H1 (cell line): ENCODE data around the gene KIAA0930. TPM values are rescaled to one million over a fixed set of nuclear protein-coding genes. Genes with fewer than 3 reads are reported as not detected.

Experiments used
- CTCF ChIA-PET: fragments of 300-600 bp; sonication (Branson Sonifier 250); formaldehyde crosslinking; loops from one replicate; lab custom pipeline; 2021; ENCODE audit not compliant: partially characterized antibody; lab: Charles Lee
- POLR2A ChIA-PET: fragments of 300-600 bp; sonication (Branson Sonifier 250); formaldehyde crosslinking; loops from one replicate; lab custom pipeline; 2021; ENCODE audit warnings: inconsistent platforms; ENCODE audit not compliant: partially characterized antibody; lab: Charles Lee
- DNase-seq, 2 experiments: peaks; one replicate each; pipeline versions ENCODE4 v3.0.0 to v3.0.0-alpha.2; 2010 to 2022; ENCODE audit warnings: low spot score in 2 of 2, low read depth in 1 of 2, mixed read lengths in 1 of 2
- FAIRE-seq: peaks from 2 replicates; lab custom pipeline; 2011; peaks lifted over from hg19 to GRCh38; lab: Jason Lieb, UNC
- H2AFZ ChIP-seq: 2 replicates; pipeline ENCODE4 v1.8.1; 2012; ENCODE audit warnings: low read length, inconsistent platforms
- H2AK5ac ChIP-seq: 2 replicates; pipeline ENCODE4 v1.6.1; 2013; ENCODE audit warnings: low read depth, low read length
- H2BK120ac ChIP-seq: replicated peaks from 2 replicates; pipeline ENCODE3; 2013; ENCODE audit warnings: low read depth, low read length, inconsistent platforms
- H2BK12ac ChIP-seq: 2 replicates; pipeline ENCODE4 v1.6.1; 2013; ENCODE audit warnings: low read depth, low read length
- H2BK15ac ChIP-seq: 2 replicates; pipeline ENCODE4 v1.6.1; 2013; ENCODE audit warnings: low read length
- H2BK20ac ChIP-seq: 2 replicates; pipeline ENCODE4 v1.6.1; 2013; ENCODE audit warnings: low read length
- H2BK5ac ChIP-seq: 2 replicates; pipeline ENCODE4 v1.6.1; 2013; ENCODE audit warnings: low read depth, low read length
- H3K14ac ChIP-seq: 2 replicates; pipeline ENCODE4 v1.6.1; 2013; ENCODE audit warnings: inconsistent platforms; ENCODE audit not compliant: insufficient read length
- H3K18ac ChIP-seq: 2 replicates; pipeline ENCODE4 v1.6.1; 2013; ENCODE audit warnings: low read length; ENCODE audit errors: extremely low read depth
- H3K23ac ChIP-seq: 2 replicates; pipeline ENCODE4 v1.6.1; 2013; ENCODE audit warnings: inconsistent platforms; ENCODE audit not compliant: insufficient read length
- H3K23me2 ChIP-seq: 2 replicates; pipeline ENCODE4 v1.6.1; 2013; ENCODE audit warnings: low read depth, low read length
- H3K27ac ChIP-seq: 2 replicates; pipeline ENCODE4 v1.6.1; 2011; ENCODE audit warnings: low read depth, low read length, inconsistent platforms
- H3K27me3 ChIP-seq, 4 experiments: replicated peaks in 1 of 4; 1 replicate in 1 of 4; 2 replicates in 3 of 4; pipeline versions ENCODE4 v1.6.1 to v1.8.1; 2011 to 2013; ENCODE audit warnings: low read length in 3 of 4, mild to moderate bottlenecking in 3 of 4, inconsistent platforms in 2 of 4, mixed read lengths in 2 of 4, moderate library complexity in 1 of 4; ENCODE audit not compliant: control insufficient read depth in 3 of 4, insufficient read depth in 3 of 4; ENCODE audit errors: extremely low read depth in 1 of 4
- H3K36me3 ChIP-seq, 4 experiments: 2 replicates each; pipeline versions ENCODE4 v1.6.1 to v1.8.1; 2011 to 2013; ENCODE audit warnings: mild to moderate bottlenecking in 4 of 4, low read length in 3 of 4, moderate library complexity in 2 of 4, control low read depth in 1 of 4, inconsistent platforms in 1 of 4; ENCODE audit not compliant: insufficient read depth in 4 of 4, control insufficient read depth in 2 of 4
- H3K4ac ChIP-seq: replicated peaks from 2 replicates; pipeline ENCODE3; 2013; ENCODE audit warnings: low read length, low read depth, mixed read lengths, inconsistent platforms; ENCODE audit not compliant: insufficient read length
- H3K4me1 ChIP-seq, 4 experiments: replicated peaks in 1 of 4; 1 replicate in 1 of 4; 2 replicates in 3 of 4; pipeline versions ENCODE4 v1.6.1 to v1.8.1; 2011 to 2013; ENCODE audit warnings: low read length in 3 of 4, inconsistent platforms in 2 of 4, mixed read lengths in 1 of 4; ENCODE audit not compliant: insufficient read depth in 4 of 4, control insufficient read depth in 3 of 4
- H3K4me2 ChIP-seq, 2 experiments: 2 replicates each; pipeline versions ENCODE4 v1.6.1 to v1.8.1; 2011 to 2013; ENCODE audit warnings: low read depth in 2 of 2, low read length in 2 of 2, control low read depth in 1 of 2, inconsistent platforms in 1 of 2, mild to moderate bottlenecking in 1 of 2; ENCODE audit not compliant: insufficient read depth in 1 of 2
- H3K4me3 ChIP-seq, 4 experiments: fragments of 200-600, 300-600 bp in 1 of 4; sonication (generic), shearing (Covaris generic), sonication (Bioruptor Twin) in 1 of 4; 2 replicates each; pipeline versions ENCODE4 v1.5.1 to v1.8.1; 2011 to 2016; ENCODE audit warnings: low read length in 4 of 4, low read depth in 3 of 4, control low read depth in 2 of 4, inconsistent platforms in 2 of 4, mild to moderate bottlenecking in 2 of 4, mixed read lengths in 1 of 4, moderate library complexity in 1 of 4; ENCODE audit not compliant: insufficient read depth in 2 of 4; ENCODE audit errors: extremely low read depth in 1 of 4
- H3K56ac ChIP-seq: replicated peaks from 2 replicates; pipeline ENCODE3; 2013; ENCODE audit warnings: low read depth, mild to moderate bottlenecking, mixed read lengths, low read length, inconsistent platforms; ENCODE audit not compliant: insufficient read length
- H3K79me1 ChIP-seq: 2 replicates; pipeline ENCODE4 v1.6.1; 2013; ENCODE audit warnings: low read depth, low read length, control low read depth
- H3K79me2 ChIP-seq, 2 experiments: 2 replicates each; pipeline versions ENCODE4 v1.6.1 to v1.8.1; 2012 to 2013; ENCODE audit warnings: low read length in 2 of 2, mild to moderate bottlenecking in 2 of 2, inconsistent platforms in 1 of 2; ENCODE audit not compliant: insufficient read depth in 2 of 2, control insufficient read depth in 1 of 2
- H3K9ac ChIP-seq, 4 experiments: replicated peaks in 1 of 4; 1 replicate in 1 of 4; 2 replicates in 3 of 4; pipeline versions ENCODE4 v1.6.1 to v1.8.1; 2011 to 2013; ENCODE audit warnings: low read depth in 3 of 4, low read length in 3 of 4, control low read depth in 2 of 4, mild to moderate bottlenecking in 2 of 4, moderate library complexity in 2 of 4, inconsistent platforms in 1 of 4; ENCODE audit errors: extremely low read depth in 1 of 4
- H3K9me3 ChIP-seq, 2 experiments: 2 replicates each; pipeline versions ENCODE4 v1.6.1 to v1.8.1; 2012 to 2013; ENCODE audit warnings: mild to moderate bottlenecking in 2 of 2, moderate library complexity in 2 of 2, control low read depth in 1 of 2, inconsistent platforms in 1 of 2, low read depth in 1 of 2, low read length in 1 of 2, mixed read lengths in 1 of 2; ENCODE audit not compliant: insufficient read depth in 2 of 2
- H4K20me1 ChIP-seq, 2 experiments: replicated peaks in 1 of 2; 2 replicates each; pipeline versions ENCODE3 to v1.8.1; 2011 to 2013; ENCODE audit warnings: inconsistent platforms in 2 of 2, low read length in 2 of 2, mild to moderate bottlenecking in 1 of 2; ENCODE audit not compliant: insufficient read depth in 2 of 2, control insufficient read depth in 1 of 2
- H4K5ac ChIP-seq: 2 replicates; pipeline ENCODE4 v1.6.1; 2013; ENCODE audit warnings: low read length, low read depth, mixed read lengths, inconsistent platforms; ENCODE audit not compliant: insufficient read length
- H4K8ac ChIP-seq: 2 replicates; pipeline ENCODE4 v1.8.0; 2013; ENCODE audit warnings: mild to moderate bottlenecking, moderate library complexity, low read length, inconsistent platforms; ENCODE audit not compliant: insufficient read depth; ENCODE audit errors: extremely low read depth
- H4K91ac ChIP-seq: replicated peaks from 2 replicates; pipeline ENCODE3; 2013; ENCODE audit warnings: low read length, mixed read lengths, inconsistent platforms; ENCODE audit not compliant: insufficient read length
- BACH1 ChIP-seq: IDR thresholded peaks from 2 replicates; pipeline ENCODE4 v1.6.1; 2012; ENCODE audit warnings: low read length, improper control_type of control experiment
- CHD1 ChIP-seq: IDR thresholded peaks from 2 replicates; pipeline ENCODE4 v1.6.1; 2012; ENCODE audit warnings: low read depth, low read length, improper control_type of control experiment
- HDAC6 ChIP-seq: IDR thresholded peaks from one replicate; pipeline ENCODE4 v1.7.1; 2012; ENCODE audit warnings: low read depth, mild to moderate bottlenecking, inconsistent platforms, low read length, moderate library complexity
- KDM4A ChIP-seq: IDR thresholded peaks from one replicate; pipeline ENCODE4 v1.7.1; 2012; ENCODE audit warnings: low read depth, mild to moderate bottlenecking, moderate library complexity, low read length, inconsistent platforms; ENCODE audit not compliant: severe bottlenecking
- PHF8 ChIP-seq: fragments of 200-600 bp; sonication (generic); conservative IDR thresholded peaks from 2 replicates; pipeline ENCODE4 v1.7.1; 2012; ENCODE audit warnings: low read depth, mild to moderate bottlenecking, inconsistent platforms, low read length, moderate library complexity
- SIN3A ChIP-seq, 2 experiments: IDR thresholded peaks in 1 of 2; conservative IDR thresholded peaks in 1 of 2; 2 replicates each; pipeline ENCODE4 v1.6.1; 2011 to 2012; ENCODE audit warnings: low read length in 2 of 2, improper control_type of control experiment in 1 of 2, low read depth in 1 of 2, mild to moderate bottlenecking in 1 of 2
- SRF ChIP-seq: IDR thresholded peaks from 2 replicates; pipeline ENCODE4 v1.6.1; 2011; ENCODE audit warnings: mild to moderate bottlenecking, low read depth, low read length, moderate library complexity
- SUZ12 ChIP-seq: fragments of 200-600 bp; sonication (generic); IDR thresholded peaks from 2 replicates; pipeline ENCODE4 v1.6.1; 2012; ENCODE audit warnings: mild to moderate bottlenecking, inconsistent platforms, low read length, moderate library complexity, mixed read lengths
- TCF12 ChIP-seq: IDR thresholded peaks from 2 replicates; pipeline ENCODE4 v1.6.1; 2011; ENCODE audit warnings: low read depth, mild to moderate bottlenecking, low read length
- WGBS, 2 experiments: shearing (Covaris generic) in 1 of 2; methylation state at CpG; one replicate each; pipeline versions ENCODE4 v1.1.6 to v1.1.7; 2013 to 2015; ENCODE audit warnings: low lambda C conversion rate in 2 of 2, mixed read lengths in 2 of 2, inconsistent platforms in 1 of 2, low coverage in 1 of 2, missing lambda C conversion rate in 1 of 2; ENCODE audit not compliant: insufficient replicate concordance in 2 of 2, insufficient coverage in 1 of 2, insufficient read length in 1 of 2; ENCODE audit errors: extremely low coverage in 1 of 2, missing lambda C conversion rate in 1 of 2; 5-methylcytosine and 5-hydroxymethylcytosine counted together
- polyA plus RNA-seq, 7 experiments: library from polyadenylated mRNA; depleted of rRNA in 3 of 7; stranded (reverse) in 5 of 7; unstranded in 2 of 7; fragments of >200 nt in 5 of 7; fragments of 200-250 nt in 2 of 7; gene quantifications; 1 replicate in 5 of 7; 2 replicates in 1 of 7; 4 replicates in 1 of 7; pipeline versions ENCODE4 v1.2.1 to v1.2.3, GENCODE V29; 2011 to 2013; ENCODE audit warnings: missing spikeins in 2 of 7, mixed read lengths in 2 of 7
- total RNA-seq: library from RNA; stranded (reverse); fragmentation: NEBNext Ultra II Directional; extraction: Animal tissue kit (Norgen Biotek cat#: 25700); gene quantifications from 2 replicates; pipeline ENCODE4 v1.2.1, GENCODE V29; 2021
- TF ChIP-seq, protein P1 (sequence below): IDR thresholded peaks from 2 replicates; pipeline ENCODE4 v1.6.1; 2012; ENCODE audit warnings: low read length, inconsistent platforms

KIAA0930 gene
- total and polyA plus RNA-seq, 2 of the 8 experiments (the other 6 are each of a cell fraction or from before 2014, with no cell fraction given), result 61.9 to 66.1 TPM

DNA sequence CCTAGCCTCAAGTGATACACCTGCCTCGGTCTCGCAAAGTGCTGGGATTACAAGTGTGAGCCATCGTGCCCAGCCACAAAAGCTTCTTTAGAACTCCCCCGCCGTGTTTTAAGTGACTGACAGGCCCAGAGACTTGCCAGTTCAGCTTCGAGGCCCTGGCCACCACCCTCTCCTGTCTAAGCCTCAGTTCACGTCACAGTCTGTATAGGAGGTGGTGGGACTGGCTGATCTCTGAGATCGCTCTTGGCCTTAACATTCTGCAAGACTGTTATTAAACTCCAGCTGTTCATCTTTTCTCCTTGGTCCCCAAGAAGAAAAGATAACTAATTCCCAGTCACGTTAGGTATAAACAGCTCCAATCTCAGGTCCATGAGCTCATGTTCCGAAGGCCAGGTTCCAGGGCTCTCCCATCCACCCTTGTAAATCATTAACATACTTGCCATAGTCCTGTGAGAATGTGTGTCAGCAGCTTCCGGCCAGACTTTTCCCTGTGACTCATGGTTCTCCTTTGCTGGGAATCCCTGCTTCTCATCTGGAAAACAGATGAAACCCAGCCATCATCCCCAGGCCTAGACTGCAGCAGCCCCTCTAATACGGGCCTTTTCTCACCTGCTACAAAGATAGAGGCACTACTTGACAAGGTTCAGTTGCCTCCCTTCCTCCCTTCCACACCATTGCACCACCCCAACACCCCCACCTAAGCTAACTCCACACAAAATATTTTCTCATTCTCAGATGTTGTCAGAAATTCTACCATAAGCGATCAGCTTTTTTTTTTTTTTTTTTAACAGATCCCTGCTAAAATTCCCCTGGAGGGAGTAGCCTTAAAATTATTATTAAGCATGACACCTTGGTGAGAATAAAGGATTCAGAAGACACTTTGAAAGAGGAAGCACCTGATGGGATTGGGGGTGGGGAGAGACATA is 5.6 kb upstream of the KIAA0930 start:
- no peaks in the 10 kb centered on the region for H3K9me3 ChIP-seq
- POLR2A ChIA-PET, result interaction anchor here (1.2 to 2.1 kb wide), 2 partner anchors 17 to 58 kb away, joined by 3 to 5 read pairs; no protein-coding TSS in a partner anchor
- TF ChIP-seq KDM4A, result no peak
- TF ChIP-seq TCF12, result no peak
- TF ChIP-seq, protein P1, sequence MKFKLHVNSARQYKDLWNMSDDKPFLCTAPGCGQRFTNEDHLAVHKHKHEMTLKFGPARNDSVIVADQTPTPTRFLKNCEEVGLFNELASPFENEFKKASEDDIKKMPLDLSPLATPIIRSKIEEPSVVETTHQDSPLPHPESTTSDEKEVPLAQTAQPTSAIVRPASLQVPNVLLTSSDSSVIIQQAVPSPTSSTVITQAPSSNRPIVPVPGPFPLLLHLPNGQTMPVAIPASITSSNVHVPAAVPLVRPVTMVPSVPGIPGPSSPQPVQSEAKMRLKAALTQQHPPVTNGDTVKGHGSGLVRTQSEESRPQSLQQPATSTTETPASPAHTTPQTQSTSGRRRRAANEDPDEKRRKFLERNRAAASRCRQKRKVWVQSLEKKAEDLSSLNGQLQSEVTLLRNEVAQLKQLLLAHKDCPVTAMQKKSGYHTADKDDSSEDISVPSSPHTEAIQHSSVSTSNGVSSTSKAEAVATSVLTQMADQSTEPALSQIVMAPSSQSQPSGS, result no peak
- TF ChIP-seq SUZ12, result no peak
- no peak for TF ChIP-seq BACH1
- TF ChIP-seq HDAC6, result no peak
- no peak for TF ChIP-seq PHF8
- no peak for TF ChIP-seq SRF
- TF ChIP-seq SIN3A (conservative IDR thresholded peaks at IDR 0.05 in 1 of 2, IDR thresholded peaks at IDR 0.05 in 1 of 2; ENCODE audit: low read depth in 1 of 2, low read length in 2 of 2), result no peak
- TF ChIP-seq CHD1, result no peak

More for the DNA sequence above, 5.6 kb upstream of the KIAA0930 start:
- no peaks in the 10 kb centered on the region for H4K20me1 ChIP-seq
- H2BK12ac ChIP-seq, result no peak overlapping the region
- H4K91ac ChIP-seq, result no peak overlapping the region
- H3K4me3 ChIP-seq, result no peak overlapping the region
- DNase-seq, result no peak
- 89% methylated on average over 12 of the region's 13 CpGs; no CpG with 5 or more reads in 1 of the 2 experiments for WGBS, 2 experiments
- peak overlapping the region; percentile 40; the same call in 1 of the 2 replicates for H2BK15ac ChIP-seq
- H2BK5ac ChIP-seq, result no peak overlapping the region
- no peak overlapping the region for H3K23ac ChIP-seq
- peaks cover 2 to 6% (median 4%) of the 10 kb centered on the region in 4 experiments; a peak in 6 of 7 replicates for H3K4me1 ChIP-seq
- H3K79me1 ChIP-seq, result no peaks in the 10 kb centered on the region
- no peak overlapping the region for H2BK120ac ChIP-seq
- no peaks in the 10 kb centered on the region for H3K27me3 ChIP-seq
- no peaks in the 10 kb centered on the region for H3K36me3 ChIP-seq
- H3K14ac ChIP-seq, result no peak overlapping the region
- no peak overlapping the region for H2AFZ ChIP-seq
- H3K4me2 ChIP-seq, result no peak overlapping the region
- H3K18ac ChIP-seq, result no peak overlapping the region
- H4K8ac ChIP-seq, result no peak overlapping the region
- H3K23me2 ChIP-seq, result peaks cover under 1% of the 10 kb centered on the region
- no peak overlapping the region for H3K56ac ChIP-seq
- no peak overlapping the region for H3K4ac ChIP-seq
- CTCF ChIA-PET, result interaction anchor here (0.7 to 1.2 kb wide), 4 partner anchors 8 to 407 kb away, joined by 3 to 5 read pairs (median 3); no protein-coding TSS in a partner anchor
- FAIRE-seq, result no peak
- H3K27ac ChIP-seq, result no peak overlapping the region
- H2AK5ac ChIP-seq, result 0 out of 2 replicates have a peak overlapping the region, but pooled peaks have one; percentile 65
- no peak overlapping the region for H3K9ac ChIP-seq
- no peaks in the 10 kb centered on the region for H3K79me2 ChIP-seq
- no peak overlapping the region for H4K5ac ChIP-seq
- no peak overlapping the region for H2BK20ac ChIP-seq
